Measurements from ENCODE around the gene KLF11. TPM values are rescaled to one million over a fixed set of nuclear protein-coding genes. Genes with fewer than 3 reads are reported as not detected.
"Not testable (repeated sequence)": the region's sequence is repeated elsewhere in the genome, so short reads cannot be mapped to it uniquely, and the experiment has no call there.

Gene KLF11
- polyA plus RNA-seq, 6 donors from 2014 or later: 13.8 to 34.0 (median 16.9) TPM

DNA sequence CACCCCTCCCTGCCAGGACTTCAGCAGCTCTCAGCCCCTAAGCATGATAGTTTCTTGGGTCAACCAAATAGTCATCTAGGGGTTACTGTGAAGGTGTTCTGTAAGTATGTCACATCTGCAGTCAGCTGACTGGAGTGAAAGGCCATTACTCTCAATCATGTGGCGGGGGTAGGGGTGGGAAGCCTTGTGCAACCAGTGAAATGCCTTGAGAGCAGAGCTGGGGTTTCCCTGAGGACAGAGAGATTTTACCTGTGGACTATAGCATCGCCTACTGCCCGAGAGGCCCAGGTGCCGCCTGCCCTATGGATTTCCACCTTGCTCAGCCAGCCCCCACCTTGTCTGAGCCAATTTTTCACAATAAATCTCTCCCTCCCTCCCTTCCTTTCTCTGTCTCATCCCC is 20.9 kb upstream of the KLF11 start:
- ATAC-seq (ENCODE audit: low read depth in 2 of 2) (no peak), DNase-seq (no peak)
- Mint-ChIP-seq H3K4me1 (peaks cover 2 to 3% (median 3%) of the 10 kb centered on the region in 3 donors), H3K27me3 (no peaks in the 10 kb centered on the region), H3K9me3 (peaks cover 0 to 6% (median under 1%) of the 10 kb centered on the region in 7 donors), H3K4me3 (no peak overlapping the region), H3K27ac (no peak overlapping the region), H3K36me3 (no peaks in the 10 kb centered on the region)

- no peak for DNase-seq
- no peaks in the 10 kb centered on the region for H3K27me3 Mint-ChIP-seq
- peak overlapping the region in 1 of 6 donors; percentile 34 for H3K27ac Mint-ChIP-seq
- H3K9me3 Mint-ChIP-seq: peaks cover 0 to 1% (median 0%) of the 10 kb centered on the region in 7 donors
- H3K36me3 Mint-ChIP-seq: no peaks in the 10 kb centered on the region
- no peak for ATAC-seq (ENCODE audit: low read depth in 2 of 2)
- H3K4me1 Mint-ChIP-seq: peaks cover 3 to 9% (median 7%) of the 10 kb centered on the region in 3 donors
- H3K4me3 Mint-ChIP-seq: no peak overlapping the region
Observed at GRCh38 chr2:10022966-10023662, 20.2 kb upstream of the KLF11 start.

- H3K36me3 Mint-ChIP-seq: no peaks in the 10 kb centered on the region
- H3K4me1 Mint-ChIP-seq: peaks cover 26 to 43% (median 43%) of the 10 kb centered on the region in 3 donors
- H3K27ac Mint-ChIP-seq: peak overlapping the region in 2 of 6 donors; percentile 20 to 92
- DNase-seq (no peak), ATAC-seq (ENCODE audit: low read depth in 2 of 2) (no peak)
- H3K4me3 Mint-ChIP-seq: peak overlapping the region in 3 of 8 donors; percentile 20 to 64 (median 20)
- no peaks in the 10 kb centered on the region for H3K27me3 Mint-ChIP-seq
- H3K9me3 Mint-ChIP-seq: peaks cover 0 to 1% (median 0%) of the 10 kb centered on the region in 7 donors
Observed at GRCh38 chr2:10026940-10027569, 16.3 kb upstream of the KLF11 start.

DNA sequence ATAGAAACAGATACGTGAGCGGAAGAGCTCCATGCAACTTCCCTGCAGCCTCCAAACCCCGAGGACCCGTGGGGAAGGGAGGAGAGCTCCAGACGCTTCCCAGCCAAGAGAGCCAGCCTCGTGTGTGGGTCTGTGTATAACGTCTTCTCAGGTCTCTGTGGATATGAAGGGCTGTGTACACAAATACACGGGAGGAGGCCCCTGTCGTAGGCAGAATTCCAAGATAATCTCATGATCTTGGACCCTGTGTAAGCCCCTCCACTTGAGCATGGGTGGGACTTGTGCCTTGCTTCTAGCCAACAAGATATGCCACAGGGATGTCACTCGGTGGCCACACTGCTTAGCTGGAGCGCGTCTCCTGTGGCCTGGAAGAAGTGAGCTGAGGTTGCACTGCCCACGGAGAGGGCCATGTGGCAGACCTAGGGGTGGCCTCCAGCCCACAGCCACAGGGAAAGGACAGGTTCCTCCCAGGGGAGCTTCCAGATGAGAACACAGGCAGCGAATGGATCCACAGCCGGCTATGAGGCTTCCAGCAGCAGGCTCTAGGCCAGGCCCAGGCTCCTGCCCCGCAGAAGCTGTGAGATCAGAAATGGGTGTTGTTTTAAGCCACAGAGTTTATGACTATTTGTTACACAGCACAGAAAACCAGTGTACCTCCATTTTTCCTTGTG is 15.6 kb upstream of the KLF11 start:
- Mint-ChIP-seq H3K4me1 (peaks cover 29 to 47% (median 47%) of the 10 kb centered on the region in 3 donors), H3K36me3 (no peaks in the 10 kb centered on the region), H3K9me3 (peaks cover 0 to 1% (median 0%) of the 10 kb centered on the region in 7 donors), H3K4me3 (peak overlapping the region in 4 of 8 donors; percentile 20 to 94 (median 60)), H3K27ac (peak overlapping the region in 5 of 6 donors; percentile 57 to 99 (median 95)), H3K27me3 (no peaks in the 10 kb centered on the region)
- no peak for DNase-seq
- ATAC-seq (ENCODE audit: low read depth in 2 of 2): no peak

DNA sequence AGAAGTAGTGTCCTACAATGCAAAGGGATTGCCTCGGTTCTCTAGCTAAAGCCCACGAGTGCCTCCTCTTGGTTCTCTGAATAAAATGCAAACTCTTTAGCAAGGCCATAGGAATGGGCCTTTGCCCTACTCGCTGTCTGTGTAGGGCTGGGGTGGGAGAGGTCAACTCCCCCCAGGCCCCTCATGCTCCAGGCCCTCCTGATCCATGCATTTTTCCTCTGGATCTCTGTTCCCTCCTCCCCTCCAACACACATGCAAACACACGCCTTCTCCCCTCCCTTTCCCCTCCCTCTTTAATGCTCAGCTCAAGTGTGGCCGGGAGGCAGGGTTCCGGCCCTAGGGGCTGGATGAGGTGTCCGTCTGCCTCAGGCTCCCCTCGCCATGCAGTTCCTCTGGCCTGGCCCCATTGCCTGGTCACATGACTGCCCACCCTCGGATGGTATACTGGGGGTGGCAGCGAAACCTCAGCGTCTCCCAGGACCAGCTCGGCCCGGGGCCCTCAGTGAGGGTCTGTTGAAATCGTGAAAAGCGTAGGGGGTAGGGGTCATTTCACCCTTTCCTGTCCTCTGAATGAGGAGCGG is 14.9 kb upstream of the KLF11 start:
- Mint-ChIP-seq H3K4me3 (peak overlapping the region in 7 of 8 donors; percentile 85 to 95 (median 91)), H3K27ac (peak overlapping the region; percentile 95 to 99 (median 96)), H3K36me3 (no peaks in the 10 kb centered on the region), H3K4me1 (peaks cover 29 to 47% (median 47%) of the 10 kb centered on the region in 3 donors), H3K9me3 (peaks cover 0 to 1% (median 0%) of the 10 kb centered on the region in 7 donors), H3K27me3 (no peaks in the 10 kb centered on the region)
- no peak for DNase-seq
- ATAC-seq (ENCODE audit: low read depth in 2 of 2): no peak

- Mint-ChIP-seq H3K4me3 (peak overlapping the region; percentile 85 to 95 (median 92)), H3K27me3 (no peaks in the 10 kb centered on the region), H3K9me3 (peaks cover 0 to 1% (median 0%) of the 10 kb centered on the region in 7 donors), H3K36me3 (no peaks in the 10 kb centered on the region), H3K4me1 (peaks cover 32 to 50% (median 47%) of the 10 kb centered on the region in 3 donors), H3K27ac (peak overlapping the region; percentile 95 to 99 (median 96))
- ATAC-seq (ENCODE audit: low read depth in 2 of 2) (peak; percentile 96 to 97), DNase-seq (peak; percentile 82)
Observed at GRCh38 chr2:10028988-10029874, 14.1 kb upstream of the KLF11 start.

- DNase-seq (no peak), ATAC-seq (ENCODE audit: low read depth in 2 of 2) (no peak)
- H3K36me3 Mint-ChIP-seq: no peaks in the 10 kb centered on the region
- H3K27ac Mint-ChIP-seq: peak overlapping the region; percentile 95 to 99 (median 96)
- H3K4me1 Mint-ChIP-seq: peaks cover 35 to 53% (median 51%) of the 10 kb centered on the region in 3 donors
- H3K9me3 Mint-ChIP-seq: peaks cover 0 to 1% (median 0%) of the 10 kb centered on the region in 7 donors
- H3K27me3 Mint-ChIP-seq: no peaks in the 10 kb centered on the region
- peak overlapping the region; percentile 85 to 95 (median 92) for H3K4me3 Mint-ChIP-seq
Observed at GRCh38 chr2:10029875-10030223, 13.5 kb upstream of the KLF11 start.

DNA sequence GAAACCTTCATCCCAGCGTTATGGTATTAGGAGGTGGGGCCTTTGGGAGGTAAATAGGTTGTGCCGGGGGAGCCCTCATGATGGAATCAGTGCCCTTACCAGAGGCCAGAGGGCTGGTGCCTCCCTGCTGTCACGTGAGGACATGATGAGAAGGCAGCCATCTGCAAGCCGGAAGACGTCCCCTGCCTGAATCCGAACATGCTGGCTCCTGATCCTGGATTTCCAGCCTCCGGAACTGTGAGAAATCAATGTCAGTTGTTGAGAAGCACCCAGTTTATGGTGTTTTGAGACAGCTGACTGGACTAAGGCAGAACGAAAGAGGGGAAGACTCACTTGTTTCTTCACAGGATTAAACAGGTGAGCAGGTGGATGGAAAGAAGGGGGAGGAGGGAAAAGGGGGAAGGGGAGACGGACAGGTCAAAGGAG is 13.0 kb upstream of the KLF11 start:
- peaks cover 38 to 56% (median 56%) of the 10 kb centered on the region in 3 donors for H3K4me1 Mint-ChIP-seq
- ATAC-seq (ENCODE audit: low read depth in 2 of 2): no peak

GRCh38 chr2:10030798-10031197 is 12.6 kb upstream of the KLF11 start:
- Mint-ChIP-seq H3K4me1 (peaks cover 40 to 61% (median 59%) of the 10 kb centered on the region in 3 donors), H3K4me3 (peak overlapping the region; percentile 10 to 91 (median 46)), H3K27ac (peak overlapping the region in 5 of 6 donors; percentile 49 to 97 (median 67))
- DNase-seq; ATAC-seq (ENCODE audit: low read depth in 2 of 2); H3K27me3 Mint-ChIP-seq; H3K36me3 Mint-ChIP-seq; H3K9me3 Mint-ChIP-seq: not testable (repeated sequence)

More for the DNA sequence above, 13.0 kb upstream of the KLF11 start:
- Mint-ChIP-seq H3K27ac (peak overlapping the region; percentile 64 to 99 (median 96)), H3K9me3 (peaks cover 0 to 1% (median 0%) of the 10 kb centered on the region in 7 donors), H3K4me3 (peak overlapping the region in 7 of 8 donors; percentile 85 to 95 (median 91)), H3K27me3 (no peaks in the 10 kb centered on the region), H3K36me3 (no peaks in the 10 kb centered on the region)
- DNase-seq: no peak

- H3K27me3 Mint-ChIP-seq: no peaks in the 10 kb centered on the region
- H3K4me3 Mint-ChIP-seq: peak overlapping the region; percentile 11 to 91 (median 58)
- ATAC-seq (ENCODE audit: low read depth in 2 of 2) (no peak), DNase-seq (no peak)
- H3K9me3 Mint-ChIP-seq: no peaks in the 10 kb centered on the region
- H3K4me1 Mint-ChIP-seq: peaks cover 43 to 67% (median 60%) of the 10 kb centered on the region in 3 donors
- no peaks in the 10 kb centered on the region for H3K36me3 Mint-ChIP-seq
- peak overlapping the region in 2 of 6 donors; percentile 36 to 66 for H3K27ac Mint-ChIP-seq
Observed at GRCh38 chr2:10031886-10032745, 11.2 kb upstream of the KLF11 start.

- no peaks in the 10 kb centered on the region for H3K9me3 Mint-ChIP-seq
- peaks cover 43 to 65% (median 55%) of the 10 kb centered on the region in 3 donors for H3K4me1 Mint-ChIP-seq
Observed at GRCh38 chr2:10032746-10033105, 10.6 kb upstream of the KLF11 start.

More at GRCh38 chr2:10032746-10033105, 10.6 kb upstream of the KLF11 start:
- H3K27ac Mint-ChIP-seq: peak overlapping the region in 2 of 6 donors; percentile 36 to 66
- DNase-seq (no peak), ATAC-seq (ENCODE audit: low read depth in 2 of 2) (no peak)
- H3K36me3 Mint-ChIP-seq: no peaks in the 10 kb centered on the region
- no peak overlapping the region for H3K4me3 Mint-ChIP-seq
- H3K27me3 Mint-ChIP-seq: no peaks in the 10 kb centered on the region

Data from naive B cell (primary cell).